Fibroblast of peridontal ligament (primary cell): Measurements from ENCODE around the gene BCORL1.

Experiments
- DNase-seq: peaks from one replicate; pipeline ENCODE4 v3.0.0-alpha.2; 2010; ENCODE audit errors: extremely low read depth

The BCORL1 gene

GRCh38 chrX:130057209-130057608 lies 74.8 kb downstream of the BCORL1 start:
- DNase-seq: no peak

GRCh38 chrX:130058652-130059051 lies 76.2 kb downstream of the BCORL1 start:
- DNase-seq: no peak

- peak; percentile 47 for DNase-seq
Observed at GRCh38 chrX:130060122-130061069, 78.0 kb downstream of the BCORL1 start.

GRCh38 chrX:130066975-130067615 lies 84.7 kb downstream of the BCORL1 start:
- no peak for DNase-seq

- no peak for DNase-seq
Observed at GRCh38 chrX:130071611-130072344, 89.3 kb downstream of the BCORL1 start.

GRCh38 chrX:130072345-130072740 lies 89.9 kb downstream of the BCORL1 start:
- no peak for DNase-seq

GRCh38 chrX:130075777-130076176 lies 93.3 kb downstream of the BCORL1 start:
- no peak for DNase-seq

GRCh38 chrX:130079824-130080406 lies 97.5 kb downstream of the BCORL1 start:
- peak; percentile 89 for DNase-seq

- no peak for DNase-seq
Observed at GRCh38 chrX:130080791-130081367, 98.4 kb downstream of the BCORL1 start.

- no peak for DNase-seq
Observed at GRCh38 chrX:130081421-130082045, 99.1 kb downstream of the BCORL1 start.

GRCh38 chrX:130082244-130083106 lies 100.0 kb downstream of the BCORL1 start:
- peak; percentile 38 for DNase-seq

GRCh38 chrX:130083107-130083490 lies 100.7 kb downstream of the BCORL1 start:
- no peak for DNase-seq

- DNase-seq: no peak
Observed at GRCh38 chrX:130083656-130084382, 101.4 kb downstream of the BCORL1 start.

- DNase-seq: no peak
Observed at GRCh38 chrX:130084631-130085237, 102.3 kb downstream of the BCORL1 start.

- DNase-seq: no peak
Observed at GRCh38 chrX:130085551-130086446, 103.4 kb downstream of the BCORL1 start.

GRCh38 chrX:130086447-130087206 lies 104.2 kb downstream of the BCORL1 start:
- no peak for DNase-seq

- DNase-seq: no peak
Observed at GRCh38 chrX:130090364-130090763, 107.9 kb downstream of the BCORL1 start.
